ENCODE measurements around the gene IFT122.
"Not testable (repeated sequence)": the region's sequence is repeated elsewhere in the genome, so short reads cannot be mapped to it uniquely, and the experiment has no call there.

IFT122 gene, protein sequence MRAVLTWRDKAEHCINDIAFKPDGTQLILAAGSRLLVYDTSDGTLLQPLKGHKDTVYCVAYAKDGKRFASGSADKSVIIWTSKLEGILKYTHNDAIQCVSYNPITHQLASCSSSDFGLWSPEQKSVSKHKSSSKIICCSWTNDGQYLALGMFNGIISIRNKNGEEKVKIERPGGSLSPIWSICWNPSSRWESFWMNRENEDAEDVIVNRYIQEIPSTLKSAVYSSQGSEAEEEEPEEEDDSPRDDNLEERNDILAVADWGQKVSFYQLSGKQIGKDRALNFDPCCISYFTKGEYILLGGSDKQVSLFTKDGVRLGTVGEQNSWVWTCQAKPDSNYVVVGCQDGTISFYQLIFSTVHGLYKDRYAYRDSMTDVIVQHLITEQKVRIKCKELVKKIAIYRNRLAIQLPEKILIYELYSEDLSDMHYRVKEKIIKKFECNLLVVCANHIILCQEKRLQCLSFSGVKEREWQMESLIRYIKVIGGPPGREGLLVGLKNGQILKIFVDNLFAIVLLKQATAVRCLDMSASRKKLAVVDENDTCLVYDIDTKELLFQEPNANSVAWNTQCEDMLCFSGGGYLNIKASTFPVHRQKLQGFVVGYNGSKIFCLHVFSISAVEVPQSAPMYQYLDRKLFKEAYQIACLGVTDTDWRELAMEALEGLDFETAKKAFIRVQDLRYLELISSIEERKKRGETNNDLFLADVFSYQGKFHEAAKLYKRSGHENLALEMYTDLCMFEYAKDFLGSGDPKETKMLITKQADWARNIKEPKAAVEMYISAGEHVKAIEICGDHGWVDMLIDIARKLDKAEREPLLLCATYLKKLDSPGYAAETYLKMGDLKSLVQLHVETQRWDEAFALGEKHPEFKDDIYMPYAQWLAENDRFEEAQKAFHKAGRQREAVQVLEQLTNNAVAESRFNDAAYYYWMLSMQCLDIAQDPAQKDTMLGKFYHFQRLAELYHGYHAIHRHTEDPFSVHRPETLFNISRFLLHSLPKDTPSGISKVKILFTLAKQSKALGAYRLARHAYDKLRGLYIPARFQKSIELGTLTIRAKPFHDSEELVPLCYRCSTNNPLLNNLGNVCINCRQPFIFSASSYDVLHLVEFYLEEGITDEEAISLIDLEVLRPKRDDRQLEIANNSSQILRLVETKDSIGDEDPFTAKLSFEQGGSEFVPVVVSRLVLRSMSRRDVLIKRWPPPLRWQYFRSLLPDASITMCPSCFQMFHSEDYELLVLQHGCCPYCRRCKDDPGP

DNA sequence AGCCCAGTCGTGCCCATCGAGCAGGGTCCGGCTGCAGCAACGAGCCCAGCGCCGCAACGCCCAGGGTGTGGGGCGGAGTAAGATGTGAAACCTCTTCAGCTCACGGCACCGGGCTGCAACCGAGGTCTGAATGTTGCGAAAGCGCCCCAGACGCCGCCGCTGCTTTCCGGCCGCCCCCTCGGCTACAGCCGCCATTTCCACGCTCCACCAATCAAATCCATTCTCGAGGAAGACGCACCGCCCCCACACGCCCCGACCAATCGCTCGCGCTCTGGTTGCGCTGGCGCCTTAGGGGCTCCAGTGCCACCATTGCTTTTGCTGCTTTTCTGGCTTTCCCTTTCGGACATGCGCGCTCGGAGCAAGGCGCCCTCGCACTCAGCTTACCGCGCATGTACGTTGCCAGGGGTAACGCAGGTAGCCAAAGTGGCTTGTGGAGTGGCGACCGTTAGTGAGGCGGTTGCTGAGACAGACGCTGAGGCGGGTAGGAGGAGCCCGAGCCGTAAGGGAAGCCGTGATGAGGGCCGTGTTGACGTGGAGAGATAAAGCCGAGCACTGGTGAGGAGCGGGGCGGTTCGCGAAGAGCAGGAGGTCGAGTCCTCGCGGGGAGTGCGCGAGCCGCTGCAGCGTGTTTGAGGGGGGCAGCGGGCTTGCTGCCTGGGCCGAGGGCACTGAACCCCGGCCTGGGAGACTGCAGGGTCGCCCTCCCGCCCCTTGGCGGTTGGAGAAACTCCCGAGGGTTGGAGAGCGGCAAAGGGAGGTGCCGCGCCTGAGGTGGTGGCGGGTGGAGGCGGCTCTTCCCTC lies at the start of gene IFT122, which contains the start of gene MBD4:
Gene IFT122 (plus strand): TSS at position 408 of the 801 bp plus-strand sequence. CDS start 107 bp downstream, at position 515.
Gene MBD4 (minus strand): TSS at position 132 of the 801 bp plus-strand sequence. CDS start 115 bp downstream, at position 17.
- peak; percentile 98 for DNase-seq (ENCODE audit: low spot score)

DNA sequence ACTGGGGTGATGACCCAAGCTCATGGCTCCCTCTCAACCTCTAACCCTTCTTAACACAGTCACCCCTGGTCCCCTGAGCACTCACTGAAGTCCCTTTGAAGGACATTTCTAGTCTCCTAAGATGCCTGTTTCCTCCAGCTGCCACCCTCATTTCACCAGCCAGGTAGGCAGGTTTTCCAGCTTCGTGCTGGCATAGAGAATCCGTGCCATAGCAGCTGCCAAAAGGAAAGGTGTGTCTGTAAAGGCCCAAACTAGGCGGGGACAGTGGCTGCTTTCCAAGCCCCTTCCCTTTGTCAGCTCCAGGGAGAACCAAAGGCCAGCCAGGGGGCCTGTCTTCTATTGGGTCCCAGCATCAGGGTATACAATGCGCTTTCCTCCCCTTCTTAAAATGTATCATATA lies 48.4 kb upstream of the IFT122 start:
- not testable (repeated sequence) for DNase-seq (ENCODE audit: low spot score)

DNA sequence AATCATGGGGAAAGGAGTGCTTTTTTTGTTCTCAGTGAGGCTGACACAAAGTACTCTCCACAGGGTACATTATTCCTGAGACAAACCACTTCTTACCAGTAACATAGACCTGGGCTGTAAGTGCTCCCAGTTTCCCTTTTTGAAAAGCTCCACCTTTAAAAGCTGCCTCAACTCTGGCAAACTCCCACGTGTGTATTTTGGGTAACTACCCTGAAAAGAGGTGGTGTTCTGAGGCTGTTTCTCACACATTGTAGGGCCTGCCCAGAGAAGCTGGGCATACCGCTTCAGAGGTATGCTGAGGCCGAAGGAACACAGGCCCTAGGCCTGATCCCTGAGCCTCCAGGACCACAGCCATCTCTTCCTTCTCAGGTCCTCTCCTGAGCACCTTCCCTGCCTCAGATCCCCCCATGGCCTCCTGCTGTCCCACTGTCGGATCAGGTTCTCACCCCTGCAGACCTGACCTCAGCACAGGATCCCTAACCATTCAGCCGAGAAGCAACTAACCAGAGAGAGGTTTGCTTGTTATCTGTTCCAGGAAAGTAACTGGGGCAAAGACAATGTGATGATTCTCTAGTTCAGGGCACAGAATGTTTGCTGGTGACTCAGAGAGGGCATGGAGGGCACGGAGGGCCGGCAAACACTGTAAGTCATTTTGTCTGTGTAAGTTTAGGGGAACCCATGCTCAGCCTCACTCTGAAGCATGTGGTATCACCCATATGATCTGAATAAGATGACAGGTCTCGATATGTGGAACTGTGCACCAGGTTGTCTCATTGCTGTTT lies 47.7 kb upstream of the IFT122 start:
- not testable (repeated sequence) for DNase-seq (ENCODE audit: low spot score)

DNA sequence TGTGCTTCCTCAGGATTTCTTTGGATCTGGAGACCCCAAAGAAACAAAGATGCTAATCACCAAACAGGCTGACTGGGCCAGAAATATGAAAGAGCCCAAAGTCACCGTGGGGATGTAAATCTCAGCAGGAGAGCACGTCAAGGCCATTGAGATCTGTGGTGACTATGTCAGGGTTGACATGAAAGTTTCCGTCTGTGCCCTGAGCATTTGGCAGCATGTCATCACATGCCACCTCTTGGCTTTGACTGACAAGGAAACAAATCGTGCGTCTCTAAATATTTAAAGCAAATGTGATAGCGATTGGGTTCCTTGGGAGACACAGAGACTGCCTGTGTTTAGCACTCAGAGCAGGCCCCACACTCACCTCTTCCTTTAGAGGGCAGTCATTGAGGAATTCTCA lies 46.8 kb upstream of the IFT122 start:
- no peak for DNase-seq (ENCODE audit: low spot score)

DNA sequence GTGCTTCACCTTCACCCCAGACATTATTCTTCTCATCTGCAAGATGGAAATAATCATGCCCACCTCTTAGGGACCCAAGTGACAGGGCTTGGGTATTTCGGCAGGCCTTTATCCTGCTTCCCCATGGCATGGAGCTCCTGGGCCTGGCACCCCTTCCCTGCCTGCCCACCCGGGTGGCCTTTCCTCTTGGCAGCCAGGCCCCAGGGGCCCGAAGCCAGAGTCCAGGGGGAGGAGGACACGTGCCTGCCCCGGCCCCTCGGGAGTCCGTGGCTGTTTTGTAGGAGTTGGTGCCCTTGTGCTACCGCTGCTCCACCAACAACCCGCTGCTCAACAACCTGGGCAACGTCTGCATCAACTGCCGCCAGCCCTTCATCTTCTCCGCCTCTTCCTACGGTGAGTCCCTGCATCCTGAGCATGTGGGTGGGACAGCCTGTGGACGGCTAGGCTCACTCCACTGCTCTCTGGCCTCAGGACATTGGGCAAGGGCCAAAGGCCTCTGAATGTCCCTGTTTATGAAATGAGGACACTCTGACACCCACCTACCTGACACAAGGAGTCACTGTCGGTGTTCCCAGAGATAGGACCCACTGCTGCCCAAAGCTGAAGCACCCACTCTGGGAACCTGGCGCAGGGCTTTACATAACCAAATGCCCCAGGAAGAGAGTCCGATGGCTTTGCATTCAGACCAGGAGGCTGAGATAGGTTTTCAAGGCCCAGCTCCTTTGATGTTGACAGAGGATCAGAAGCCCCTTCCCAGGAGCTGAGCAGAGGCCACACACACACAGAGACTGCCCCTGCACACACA lies 46.1 kb upstream of the IFT122 start:
- DNase-seq (ENCODE audit: low spot score) = not testable (repeated sequence)

DNA sequence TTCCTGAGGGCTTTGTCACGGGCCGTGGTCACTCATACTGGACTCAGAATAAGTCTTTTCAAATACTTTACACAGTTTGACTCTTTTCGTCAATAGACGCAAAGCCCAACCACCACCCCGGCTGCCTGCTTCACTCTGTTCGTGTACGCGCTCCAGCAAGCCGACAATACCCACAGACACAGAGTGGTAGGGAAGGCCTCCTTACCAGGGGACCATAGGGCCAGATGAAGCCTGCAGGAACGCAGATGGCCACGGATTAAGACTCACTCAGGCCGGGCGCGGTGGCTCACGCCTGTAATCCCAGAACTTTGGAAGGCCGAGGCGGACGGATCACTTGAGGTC lies 41.2 kb upstream of the IFT122 start:
- no peak for DNase-seq (ENCODE audit: low spot score)

DNA sequence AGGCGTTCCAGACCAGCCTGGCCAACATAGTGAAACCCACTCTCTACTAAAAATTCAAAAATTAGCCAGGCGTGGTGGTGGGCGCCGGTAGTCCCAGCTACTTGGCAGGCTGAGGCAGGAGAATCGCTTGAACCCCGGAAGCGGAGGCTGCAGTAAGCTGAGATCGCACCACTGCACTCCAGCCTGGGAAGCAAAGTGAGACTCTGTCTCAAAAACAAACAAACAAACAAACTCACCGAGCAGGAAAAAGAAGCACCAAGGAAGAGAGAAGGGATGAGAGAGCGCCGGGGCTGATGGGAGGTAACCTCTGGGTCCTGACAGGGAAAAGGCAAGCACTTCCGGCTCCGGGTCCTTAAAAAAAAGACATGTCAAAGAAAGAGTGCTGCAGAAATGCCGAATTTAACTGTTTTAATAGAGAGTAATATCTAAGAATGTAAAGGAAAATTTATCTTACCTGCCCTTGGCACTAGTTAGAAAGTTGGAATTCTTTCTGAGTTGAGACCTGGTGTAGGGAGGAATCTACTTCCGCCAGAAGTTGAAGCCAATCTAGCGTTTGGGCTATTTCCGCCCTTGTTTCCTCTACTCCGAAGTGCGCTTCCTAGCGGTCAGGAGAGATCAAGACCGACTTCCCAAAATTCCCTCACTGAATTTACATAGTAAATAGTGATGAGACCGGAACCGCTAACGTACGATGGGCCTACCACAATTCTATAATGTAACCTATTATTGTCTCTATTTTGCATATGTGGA lies 40.7 kb upstream of the IFT122 start:
- peak; percentile 99 for DNase-seq (ENCODE audit: low spot score)

DNA sequence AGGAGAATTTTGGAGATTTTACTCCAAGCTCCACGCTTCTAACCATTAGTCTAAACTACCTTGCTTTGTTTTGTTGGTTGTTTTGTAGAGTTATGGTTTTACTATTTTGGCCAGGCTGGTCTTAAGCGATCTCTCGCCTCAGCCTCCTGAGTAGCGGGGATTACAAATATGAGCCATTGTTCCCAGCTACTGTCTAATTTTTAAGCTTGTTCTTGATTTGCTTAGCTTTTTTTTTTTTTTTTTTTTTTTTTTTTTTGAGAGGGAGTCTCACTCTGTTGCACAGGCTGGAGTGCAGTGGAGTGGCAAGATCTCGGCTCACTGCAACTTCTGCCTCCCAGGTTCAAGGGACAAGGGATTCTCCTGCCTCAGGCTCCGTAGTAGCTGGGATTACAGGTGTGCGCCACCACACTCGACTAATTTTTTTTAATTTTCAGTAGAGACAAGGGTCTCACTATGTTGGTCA lies 40.1 kb upstream of the IFT122 start:
- no peak for DNase-seq (ENCODE audit: low spot score)

DNA sequence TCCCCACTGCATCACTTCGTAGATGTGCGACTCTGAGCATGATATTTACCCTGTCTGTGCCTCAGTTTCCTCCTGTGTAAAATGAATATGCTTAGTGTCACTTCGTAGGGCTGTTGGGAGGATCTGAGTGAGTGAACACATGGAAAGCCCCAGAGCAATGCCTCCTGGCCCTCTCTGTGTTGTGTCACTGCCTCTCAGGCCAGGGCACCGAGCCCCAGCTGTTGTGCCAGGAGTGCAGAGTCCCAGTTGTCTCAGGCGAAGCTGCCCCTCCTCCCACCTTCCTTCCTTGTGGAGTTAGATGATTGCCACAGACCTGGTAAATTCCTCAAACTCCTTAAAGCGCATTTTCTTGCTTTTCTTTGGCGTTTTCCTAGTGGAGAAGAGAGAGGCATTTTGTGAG lies 37.8 kb upstream of the IFT122 start:
- no peak for DNase-seq (ENCODE audit: low spot score)

DNA sequence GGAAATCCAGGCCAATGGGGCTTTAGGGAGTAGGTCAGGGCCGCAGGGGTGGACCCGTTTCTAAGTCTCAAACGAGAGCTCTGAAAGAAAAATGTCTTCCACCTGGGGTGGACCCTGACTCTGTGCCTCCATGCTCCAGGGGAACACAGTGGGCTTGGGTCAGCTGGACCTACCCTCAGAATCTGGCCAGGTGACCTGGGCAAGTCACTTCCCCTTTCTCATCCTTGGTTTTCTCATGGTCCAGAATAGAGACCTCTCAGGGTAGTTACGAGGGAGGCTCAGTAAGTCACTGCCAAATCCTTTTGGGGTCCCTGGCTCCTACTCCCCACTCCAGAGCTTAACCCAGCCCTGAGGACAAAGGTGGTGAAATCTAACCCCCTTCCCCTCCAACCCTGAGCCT lies 37.4 kb upstream of the IFT122 start:
- no peak for DNase-seq (ENCODE audit: low spot score)

DNA sequence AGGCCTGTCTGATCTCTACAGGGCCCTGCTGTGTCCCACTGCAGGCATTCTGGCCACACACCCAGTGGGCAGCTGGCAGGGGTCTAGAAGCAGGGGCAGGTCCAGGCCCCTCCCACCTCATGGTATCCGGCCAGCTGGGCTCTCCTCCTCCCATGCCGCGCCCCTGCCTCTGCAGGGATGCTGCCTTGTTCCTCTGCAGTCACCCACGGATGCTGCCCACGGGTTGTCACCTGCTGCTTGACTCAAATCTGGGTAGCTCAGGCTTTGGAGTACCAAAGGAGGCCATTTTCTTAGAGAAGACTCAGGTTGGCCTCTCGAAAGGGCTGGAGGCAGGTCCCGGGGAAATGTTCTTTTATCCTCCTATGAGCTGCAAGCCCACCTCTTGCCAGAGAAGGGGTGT lies 36.6 kb upstream of the IFT122 start:
- no peak for DNase-seq (ENCODE audit: low spot score)

DNA sequence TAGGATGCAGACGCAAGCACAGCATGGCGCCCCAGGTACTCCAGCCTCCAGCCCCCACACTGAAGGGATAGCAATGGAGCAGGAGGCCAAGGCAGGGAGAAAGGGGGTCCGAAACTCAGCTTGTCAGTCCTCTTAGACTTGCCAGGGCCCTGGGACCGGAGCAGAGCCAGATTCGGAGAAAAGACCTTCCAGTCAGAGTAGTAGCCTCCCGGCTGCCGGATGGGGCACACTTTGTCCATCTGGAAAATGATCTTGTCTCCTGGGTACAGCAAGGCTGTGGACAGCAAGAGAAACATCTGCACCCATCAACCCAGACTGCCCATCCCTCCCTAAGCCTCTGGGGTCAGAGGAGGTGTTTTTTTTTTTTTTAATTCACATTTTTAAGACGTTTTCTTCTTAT lies 35.9 kb upstream of the IFT122 start:
- DNase-seq (ENCODE audit: low spot score) = no peak

DNA sequence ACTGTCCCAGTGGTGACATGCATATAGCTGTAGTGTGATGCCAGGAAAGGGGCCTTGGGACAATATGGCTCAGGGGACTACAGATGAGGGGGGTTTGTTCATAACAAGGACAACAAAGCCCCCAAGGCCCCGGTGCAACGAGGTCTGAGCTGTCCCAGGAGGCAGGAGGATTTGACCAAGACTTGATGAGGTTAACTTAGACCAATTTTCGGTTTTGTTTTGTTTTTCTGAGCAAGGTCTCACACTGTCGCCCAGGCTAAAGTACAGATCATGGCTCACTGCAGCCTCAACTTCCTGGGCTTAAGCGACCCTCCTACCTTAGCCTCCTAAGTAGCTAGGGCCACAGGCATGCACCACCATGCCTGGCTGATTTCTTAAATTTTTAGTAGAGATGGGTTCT lies 35.4 kb upstream of the IFT122 start:
- DNase-seq (ENCODE audit: low spot score) = no peak

DNA sequence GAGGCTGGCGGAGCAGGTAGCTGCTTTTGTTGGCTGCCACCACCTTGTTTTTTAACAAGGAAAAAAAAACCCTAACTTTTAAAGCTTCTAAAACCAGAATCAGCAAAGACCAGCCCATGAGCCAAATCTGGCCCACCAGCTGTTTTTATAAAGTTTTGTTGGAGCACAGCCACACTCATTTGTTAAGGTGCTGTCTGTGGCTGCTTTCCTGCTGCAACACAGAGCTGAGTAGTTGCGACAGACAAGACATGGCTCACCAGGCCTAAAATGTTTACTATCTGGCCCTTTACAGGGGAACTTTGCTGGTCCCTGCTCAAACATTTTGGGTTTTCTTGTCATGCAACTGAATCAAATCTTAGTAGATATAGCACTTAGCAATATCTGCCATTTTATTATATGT lies 30.5 kb upstream of the IFT122 start:
- no peak for DNase-seq (ENCODE audit: low spot score)

DNA sequence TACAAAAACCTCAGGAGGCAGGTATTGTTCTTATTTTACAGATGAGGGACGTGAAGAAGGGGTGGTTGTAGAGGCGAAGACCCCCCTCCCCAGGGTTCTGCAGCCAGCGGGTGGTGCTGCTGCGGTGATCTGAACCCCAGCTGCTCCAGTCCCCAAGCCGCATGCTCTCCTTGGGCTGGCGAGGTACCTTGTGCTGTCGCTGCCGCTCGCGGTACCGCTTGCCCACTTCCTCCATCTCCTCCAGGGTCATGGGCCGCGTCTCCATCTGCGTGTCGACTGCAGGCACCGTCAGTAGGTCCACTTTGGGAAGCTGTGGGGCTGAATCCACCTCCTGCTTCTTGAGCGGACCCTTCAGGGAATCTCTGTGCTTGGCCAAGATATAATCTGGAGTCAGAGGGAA lies 29.1 kb upstream of the IFT122 start:
- no peak for DNase-seq (ENCODE audit: low spot score)

DNA sequence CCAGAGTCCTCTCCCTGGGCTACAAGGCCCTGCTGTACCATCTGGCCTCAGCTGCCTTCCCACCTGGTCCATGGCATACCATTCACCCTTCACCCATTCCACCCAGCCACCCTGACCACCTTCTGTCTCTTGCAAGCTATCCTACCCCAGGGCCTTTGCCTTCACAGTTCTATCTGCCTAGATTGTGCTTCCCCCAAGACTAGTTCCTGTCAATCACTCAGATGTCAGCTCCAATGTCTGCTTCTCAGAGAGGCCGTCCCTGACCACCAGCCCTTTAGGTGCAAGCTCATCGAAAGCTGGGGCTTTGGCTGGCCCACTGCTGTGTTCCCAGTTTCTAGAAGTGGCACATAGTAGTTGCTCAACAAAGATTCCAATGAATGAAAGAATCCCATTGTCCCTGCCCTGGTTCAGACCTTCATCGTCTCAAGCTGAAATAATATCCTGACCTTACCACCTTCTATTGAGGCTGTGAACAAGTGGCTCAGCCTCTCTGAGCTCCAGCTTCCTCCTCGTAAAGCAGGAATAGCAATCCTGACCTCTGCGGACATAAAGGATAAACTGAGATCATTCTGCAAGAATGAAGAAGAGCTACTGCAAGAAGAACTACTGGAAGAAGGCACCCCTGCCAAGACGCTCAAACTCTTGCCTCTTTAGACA lies 27.4 kb upstream of the IFT122 start:
- DNase-seq (ENCODE audit: low spot score) = no peak

DNA sequence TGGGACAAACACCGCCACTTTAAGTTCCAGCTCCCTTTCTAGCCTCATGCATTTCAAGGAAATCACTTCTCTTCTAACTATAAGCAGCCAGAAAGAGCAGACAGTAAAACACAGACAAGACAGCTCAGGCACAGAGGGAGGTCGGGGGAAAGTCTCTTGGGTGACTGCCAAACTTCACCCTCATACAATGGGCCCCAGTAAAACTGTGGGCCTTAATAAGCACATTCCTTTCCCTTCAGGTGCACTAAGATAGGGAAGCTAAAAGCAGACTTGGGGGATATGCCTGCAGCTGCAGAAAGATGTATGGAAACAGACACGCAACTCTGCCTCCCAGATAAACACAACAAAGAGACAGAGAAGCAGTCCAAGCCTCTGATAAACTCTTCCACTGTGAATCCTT lies 26.8 kb upstream of the IFT122 start:
- not testable (repeated sequence) for DNase-seq (ENCODE audit: low spot score)

Data from pons (tissue), 1 donor.